Smooth muscle cell (in vitro differentiated cells): ENCODE data around the gene A2M. TPM values are rescaled to one million over a fixed set of nuclear protein-coding genes. Genes with fewer than 3 reads are reported as not detected.

Experiments
- DNase-seq: peaks from one replicate; lab custom pipeline; 2025; ENCODE audit not compliant: unreplicated experiment; lab: John Stamatoyannopoulos, UW
- H2AFZ ChIP-seq: fragments of 200-600 bp; sonication (generic); 2 replicates; pipeline ENCODE4 v1.6.0; 2016; ENCODE audit warnings: antibody characterized with exemption, low read depth, mild to moderate bottlenecking
- H3F3A ChIP-seq: fragments of 200-600 bp; sonication (generic); 2 replicates; pipeline ENCODE4 v1.6.0; 2017; ENCODE audit warnings: antibody characterized with exemption, low read depth
- H3K27ac ChIP-seq: fragments of 200-600 bp; sonication (generic); 2 replicates; pipeline ENCODE4 v1.5.1; 2016; ENCODE audit warnings: low read depth, mild to moderate bottlenecking
- H3K27me3 ChIP-seq: fragments of 200-600 bp; sonication (generic); 2 replicates; pipeline ENCODE4 v1.6.1; 2016; ENCODE audit warnings: low read depth, mild to moderate bottlenecking
- H3K36me3 ChIP-seq: fragments of 200-600 bp; sonication (generic); 2 replicates; pipeline ENCODE4 v1.5.1; 2016; ENCODE audit warnings: low read depth
- H3K4me1 ChIP-seq: fragments of 200-600 bp; sonication (generic); 2 replicates; pipeline ENCODE4 v1.5.1; 2016; ENCODE audit warnings: low read depth
- H3K4me2 ChIP-seq: fragments of 200-600 bp; sonication (generic); 2 replicates; pipeline ENCODE4 v1.6.0; 2016; ENCODE audit warnings: mild to moderate bottlenecking
- H3K4me3 ChIP-seq: fragments of 200-600 bp; sonication (generic); 2 replicates; pipeline ENCODE4 v1.5.1; 2016; ENCODE audit warnings: mild to moderate bottlenecking
- H3K79me2 ChIP-seq: fragments of 200-600 bp; sonication (generic); 2 replicates; pipeline ENCODE4 v1.6.0; 2016; ENCODE audit warnings: low read depth, mild to moderate bottlenecking
- H3K9ac ChIP-seq: fragments of 200-600 bp; sonication (generic); 2 replicates; pipeline ENCODE4 v1.6.0; 2016; ENCODE audit warnings: low read depth
- H3K9me3 ChIP-seq: fragments of 200-600 bp; sonication (generic); replicated peaks from 2 replicates; pipeline ENCODE4 v1.5.1; 2016; ENCODE audit warnings: low read depth
- H4K20me1 ChIP-seq: fragments of 200-600 bp; sonication (generic); 2 replicates; pipeline ENCODE4 v1.6.0; 2016; ENCODE audit warnings: low read depth
- WGBS: methylation state at CpG from one replicate; pipeline ENCODE4 v1.1.7; 2016; ENCODE audit warnings: low lambda C conversion rate; 5-methylcytosine and 5-hydroxymethylcytosine counted together
- polyA plus RNA-seq: library from polyadenylated mRNA; unstranded; fragments of >200 nt; fragmentation: Nextera tagmentation; extraction: Ambion mirVana; gene quantifications from 2 replicates; pipeline ENCODE4 v1.2.1, GENCODE V29; 2016
- total RNA-seq: library from RNA; depleted of rRNA; stranded (reverse); fragments of >200 nt; gene quantifications from 2 replicates; pipeline ENCODE4 v1.2.3, GENCODE V29; 2014
- TF ChIP-seq, protein P1 (sequence below): fragments of 200-600 bp; sonication (generic); IDR thresholded peaks from 2 replicates; pipeline ENCODE4 v1.5.1; 2017; ENCODE audit warnings: borderline replicate concordance, mild to moderate bottlenecking, antibody characterized with exemption; ENCODE audit not compliant: insufficient read depth, poor library complexity, severe bottlenecking

Gene A2M
- total and polyA plus RNA-seq, 2 experiments from 2014 or later: 72.8 to 108 TPM

DNA sequence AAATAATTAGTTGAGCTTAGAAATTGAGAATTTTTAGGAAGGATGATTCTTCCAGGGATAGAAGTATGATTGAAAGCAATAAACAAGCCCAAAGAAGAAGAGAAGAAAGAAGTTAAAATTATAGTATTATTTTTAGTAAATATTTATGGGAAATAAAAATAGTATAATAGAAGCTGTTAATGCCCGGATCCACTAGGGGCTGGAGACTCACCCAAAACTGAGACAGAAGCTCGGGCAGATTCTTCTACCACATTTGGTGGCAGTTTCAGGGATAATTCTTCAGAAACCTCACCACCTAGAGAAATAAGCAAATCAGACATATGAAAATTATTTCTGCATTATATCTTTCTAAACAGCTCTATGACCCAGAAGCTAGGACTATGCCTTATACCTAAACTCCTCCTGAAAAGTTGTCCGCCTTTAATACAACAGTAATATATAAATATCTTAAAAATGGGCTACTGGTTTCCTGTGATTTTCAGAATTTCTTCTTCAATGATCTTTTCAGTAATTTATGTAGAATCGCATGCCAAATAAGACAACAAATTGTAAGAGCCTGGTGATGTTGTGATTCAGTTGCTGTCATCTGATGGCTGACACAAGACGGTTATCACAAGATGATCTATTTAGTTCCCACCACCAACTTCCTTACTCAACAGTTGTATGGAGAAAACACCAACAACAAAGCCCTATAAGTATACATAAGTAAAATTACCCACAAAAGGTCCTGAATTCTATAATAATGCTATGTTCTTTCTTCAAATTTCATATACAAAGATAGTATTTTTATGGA, 35.6 kb downstream of the A2M start:
- Histone ChIP-seq H3K27me3 (no peaks in the 10 kb centered on the region), H3K9ac (no peak overlapping the region), H3K4me3 (no peak overlapping the region), H3K79me2 (no peaks in the 10 kb centered on the region), H3K4me2 (no peak overlapping the region), H3K27ac (no peak overlapping the region), H2AFZ (no peak overlapping the region), H3K4me1 (no peaks in the 10 kb centered on the region), H3F3A (no peaks in the 10 kb centered on the region), H4K20me1 (no peaks in the 10 kb centered on the region), H3K9me3 (peaks cover 7% of the 10 kb centered on the region), H3K36me3 (peaks cover 17% of the 10 kb centered on the region)
- TF ChIP-seq, protein P1, sequence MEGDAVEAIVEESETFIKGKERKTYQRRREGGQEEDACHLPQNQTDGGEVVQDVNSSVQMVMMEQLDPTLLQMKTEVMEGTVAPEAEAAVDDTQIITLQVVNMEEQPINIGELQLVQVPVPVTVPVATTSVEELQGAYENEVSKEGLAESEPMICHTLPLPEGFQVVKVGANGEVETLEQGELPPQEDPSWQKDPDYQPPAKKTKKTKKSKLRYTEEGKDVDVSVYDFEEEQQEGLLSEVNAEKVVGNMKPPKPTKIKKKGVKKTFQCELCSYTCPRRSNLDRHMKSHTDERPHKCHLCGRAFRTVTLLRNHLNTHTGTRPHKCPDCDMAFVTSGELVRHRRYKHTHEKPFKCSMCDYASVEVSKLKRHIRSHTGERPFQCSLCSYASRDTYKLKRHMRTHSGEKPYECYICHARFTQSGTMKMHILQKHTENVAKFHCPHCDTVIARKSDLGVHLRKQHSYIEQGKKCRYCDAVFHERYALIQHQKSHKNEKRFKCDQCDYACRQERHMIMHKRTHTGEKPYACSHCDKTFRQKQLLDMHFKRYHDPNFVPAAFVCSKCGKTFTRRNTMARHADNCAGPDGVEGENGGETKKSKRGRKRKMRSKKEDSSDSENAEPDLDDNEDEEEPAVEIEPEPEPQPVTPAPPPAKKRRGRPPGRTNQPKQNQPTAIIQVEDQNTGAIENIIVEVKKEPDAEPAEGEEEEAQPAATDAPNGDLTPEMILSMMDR: no peak
- 94% methylated on average over 5 of the region's 5 CpGs for WGBS
- DNase-seq: no peak

DNA sequence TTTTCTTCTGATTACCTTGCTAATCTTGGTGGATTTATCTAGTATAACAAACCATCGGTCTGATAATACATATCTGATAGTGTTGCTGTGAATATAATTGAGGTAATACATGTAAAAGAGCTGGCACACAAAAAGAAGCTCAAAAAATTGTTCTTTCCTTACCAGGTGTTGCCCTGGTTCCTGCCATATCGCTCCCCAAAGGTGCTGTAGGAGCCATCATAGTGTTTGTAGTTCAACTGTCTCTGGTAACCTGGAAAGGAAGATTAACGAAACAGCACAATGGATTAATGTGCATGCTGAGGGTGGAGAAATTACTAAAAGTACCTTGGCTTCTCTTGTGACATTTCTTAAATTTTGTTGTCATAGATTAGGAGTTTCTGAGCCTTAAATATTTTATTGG, 36.6 kb downstream of the A2M start:
- no peaks in the 10 kb centered on the region for H3F3A ChIP-seq
- H3K36me3 ChIP-seq: peaks cover 11% of the 10 kb centered on the region
- H3K27me3 ChIP-seq: no peaks in the 10 kb centered on the region
- no peaks in the 10 kb centered on the region for H3K4me1 ChIP-seq
- no peak for DNase-seq
- WGBS: 81% methylated on average over 3 of the region's 3 CpGs
- TF ChIP-seq, protein P1: no peak
- no peak overlapping the region for H3K4me2 ChIP-seq
- no peaks in the 10 kb centered on the region for H3K79me2 ChIP-seq
- peaks cover 7% of the 10 kb centered on the region for H3K9me3 ChIP-seq
- no peak overlapping the region for H2AFZ ChIP-seq
- no peak overlapping the region for H3K4me3 ChIP-seq
- H3K9ac ChIP-seq: no peak overlapping the region
- no peak overlapping the region for H3K27ac ChIP-seq
- H4K20me1 ChIP-seq: no peaks in the 10 kb centered on the region

DNA sequence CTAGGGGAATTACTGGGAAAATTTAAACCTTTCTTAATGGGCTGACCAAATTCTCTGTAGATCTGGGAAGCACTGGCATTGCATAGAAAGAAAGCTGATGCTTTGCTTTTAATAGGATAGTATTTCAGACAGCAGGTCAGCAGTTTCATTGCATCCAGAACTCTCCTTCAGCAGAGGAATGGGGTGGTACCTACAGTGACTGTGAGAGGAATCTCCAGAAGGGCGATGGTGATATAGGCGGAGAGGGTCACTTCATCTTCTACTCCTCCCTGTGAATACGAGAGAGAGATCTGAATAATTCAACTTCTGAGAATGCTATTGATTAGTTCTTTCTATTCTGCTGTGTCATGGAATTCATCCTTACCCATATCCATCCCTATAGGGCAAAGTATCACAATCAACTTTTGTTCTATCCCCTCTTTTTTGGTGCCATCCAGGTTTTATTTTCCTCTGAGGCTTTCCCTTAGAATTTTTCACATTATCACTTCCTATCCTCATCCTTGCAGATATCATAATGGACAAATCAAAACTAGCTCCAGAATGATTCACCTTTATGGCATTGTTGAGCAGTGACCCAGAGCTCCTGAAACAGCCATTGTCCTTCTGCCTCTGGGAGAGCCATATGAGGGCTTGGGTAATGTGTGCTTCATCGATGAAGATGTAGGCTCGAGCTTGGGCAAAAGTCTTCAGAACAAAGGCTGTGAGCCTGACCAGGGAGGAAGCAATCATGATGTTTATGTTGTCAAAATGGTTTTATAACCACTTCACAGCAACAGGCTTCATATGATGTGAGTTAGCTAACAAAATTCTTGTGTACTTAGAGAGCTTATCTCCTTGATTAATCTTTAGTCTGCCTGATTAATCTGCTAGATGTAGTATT, 38.3 kb downstream of the A2M start:
- Histone ChIP-seq H4K20me1 (no peaks in the 10 kb centered on the region), H3K27me3 (no peaks in the 10 kb centered on the region), H3K4me1 (no peaks in the 10 kb centered on the region), H3K9ac (no peak overlapping the region), H3K4me2 (no peak overlapping the region), H3K27ac (no peak overlapping the region), H3F3A (no peaks in the 10 kb centered on the region), H3K79me2 (no peaks in the 10 kb centered on the region), H2AFZ (no peak overlapping the region), H3K36me3 (peaks cover 6% of the 10 kb centered on the region), H3K9me3 (no peaks in the 10 kb centered on the region), H3K4me3 (no peak overlapping the region)
- DNase-seq: no peak
- 89% methylated on average over 5 of the region's 5 CpGs for WGBS
- TF ChIP-seq, protein P1: no peak
